ENCODE data around the gene TGFB1I1.
"Not testable (repeated sequence)": the region's sequence is repeated elsewhere in the genome, so short reads cannot be mapped to it uniquely, and the experiment has no call there.

TGFB1I1 gene

GRCh38 chr16:31517800-31518402 is 45.9 kb downstream of the TGFB1I1 start:
- no peak for DNase-seq (ENCODE audit: low read depth)

DNA sequence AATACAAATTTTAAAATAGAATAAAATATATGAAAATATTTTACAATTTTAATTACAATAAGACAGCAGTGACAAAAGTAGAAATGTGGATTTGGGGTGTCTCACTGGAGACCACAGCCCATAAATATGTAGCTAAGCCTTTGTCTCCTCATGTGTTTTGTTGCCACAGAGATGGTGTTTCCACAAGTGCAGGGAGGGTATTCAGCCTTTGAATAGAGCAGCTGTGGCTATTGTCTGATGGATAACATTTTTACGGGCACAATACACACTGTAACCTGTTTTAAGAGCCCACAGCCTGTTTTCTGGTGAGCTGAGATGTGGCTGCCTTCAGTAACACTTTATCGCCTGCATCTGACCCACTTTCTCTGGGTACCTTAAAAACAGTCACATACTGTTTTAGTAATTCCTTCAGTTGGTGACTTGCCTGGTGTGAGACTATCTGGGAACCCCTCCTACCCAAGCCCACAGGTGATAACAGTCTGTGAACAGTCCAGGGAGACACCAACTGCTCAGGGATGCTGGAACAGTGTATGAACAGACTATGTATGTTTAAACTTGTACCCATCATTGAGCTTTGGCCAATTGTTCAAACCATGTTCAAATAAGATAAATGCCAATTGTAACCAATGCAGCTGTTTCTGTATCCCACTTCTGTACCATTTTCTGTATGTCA is 47.9 kb downstream of the TGFB1I1 start:
- DNase-seq (ENCODE audit: low read depth), result no peak

DNA sequence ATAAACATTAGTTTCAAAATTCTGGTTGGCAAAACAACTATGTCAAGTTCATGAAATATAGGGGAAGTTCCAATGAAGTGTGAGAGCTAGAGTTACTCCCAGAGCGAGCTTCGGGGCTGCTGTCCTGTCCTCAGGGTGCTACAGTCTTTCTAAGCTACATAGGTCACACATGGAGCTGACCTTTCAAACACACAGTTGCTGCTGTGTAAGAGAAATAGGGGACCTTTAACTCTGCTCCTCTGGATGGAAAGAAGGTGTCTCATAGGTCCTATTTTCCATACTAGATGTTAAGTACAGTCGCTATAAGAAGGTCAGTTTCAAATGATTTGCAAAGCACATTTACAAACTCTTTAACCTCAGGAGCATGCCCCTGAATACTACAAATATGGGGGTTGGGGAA is 49.4 kb downstream of the TGFB1I1 start:
- DNase-seq (ENCODE audit: low read depth), result no peak

- no peak for DNase-seq (ENCODE audit: low read depth)
These were observed 50.1 kb downstream of the TGFB1I1 start for GRCh38 chr16:31522071-31522470.

DNA sequence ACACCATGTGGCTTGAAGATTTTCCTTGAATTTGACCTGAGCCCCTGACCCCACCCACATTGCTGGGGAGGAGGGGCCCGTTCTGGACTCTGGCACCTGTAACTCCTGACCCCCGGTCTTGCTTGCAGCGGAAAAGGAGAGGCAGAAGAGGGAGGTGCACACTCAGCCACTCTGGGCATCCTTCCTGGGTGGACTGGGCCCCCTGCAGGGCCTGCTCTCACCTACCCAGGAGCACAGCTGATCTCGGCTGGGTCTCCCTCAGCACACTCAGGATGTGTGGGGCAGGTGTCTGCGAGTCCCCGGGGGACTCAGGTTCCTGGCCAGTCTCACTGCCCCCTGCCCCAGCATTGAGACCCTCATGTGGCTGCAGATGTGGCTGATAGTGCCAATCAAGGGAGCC is 51.8 kb downstream of the TGFB1I1 start:
- not testable (repeated sequence) for DNase-seq (ENCODE audit: low read depth)

DNA sequence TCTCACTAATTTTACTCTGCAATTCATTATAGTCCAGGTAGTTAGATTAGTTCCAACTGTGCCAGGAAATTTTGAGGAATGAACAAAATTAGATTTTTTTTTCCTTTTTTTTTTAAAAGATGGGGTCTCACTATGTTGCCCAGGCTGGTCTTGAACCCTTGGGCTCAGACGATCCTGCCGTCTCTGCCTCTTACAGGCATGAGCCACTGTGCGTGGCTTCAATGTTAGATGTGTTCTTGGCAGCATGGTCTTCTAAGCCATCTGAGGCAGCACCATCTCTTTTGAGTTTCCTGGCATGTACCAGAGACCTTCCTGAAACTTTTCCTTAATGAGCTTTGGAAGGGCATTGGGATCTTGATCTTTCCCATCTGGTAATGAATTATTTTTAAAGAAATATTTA is 53.2 kb downstream of the TGFB1I1 start:
- DNase-seq (ENCODE audit: low read depth), result no peak

All from stimulated activated CD8-positive, alpha-beta memory T cell treated with anti-CD3 and anti-CD28 coated beads, Interleukin-12 subunit alpha, Interleukin-12 subunit beta, amount 100 ng/mL, for 1 hour (primary cell).